Loucy (cell line): Measurements from ENCODE around the gene RNF103.

Source experiments
- H2AFZ ChIP-seq: fragments of 200-600 bp; sonication (generic); 2 replicates; pipeline ENCODE4 v1.6.0; 2016; ENCODE audit warnings: antibody characterized with exemption, mild to moderate bottlenecking, low read length, moderate library complexity
- H3F3A ChIP-seq: fragments of 200-600 bp; 2 replicates; pipeline ENCODE4 v1.6.0; 2016; ENCODE audit warnings: antibody characterized with exemption, low read depth, mild to moderate bottlenecking
- H3K27me3 ChIP-seq: fragments of 200-600 bp; sonication (generic); 2 replicates; pipeline ENCODE4 v1.6.1; 2014; ENCODE audit warnings: low read length, mild to moderate bottlenecking; ENCODE audit not compliant: insufficient read depth, poor library complexity, severe bottlenecking
- H3K36me3 ChIP-seq: fragments of 200-600 bp; sonication (generic); 2 replicates; pipeline ENCODE4 v1.6.1; 2016; ENCODE audit warnings: low read length; ENCODE audit not compliant: insufficient read depth
- H3K4me1 ChIP-seq: fragments of 200-600 bp; sonication (generic); 2 replicates; pipeline ENCODE4 v1.5.1; 2014; ENCODE audit warnings: low read length, mild to moderate bottlenecking; ENCODE audit not compliant: insufficient read depth, poor library complexity, severe bottlenecking
- H3K4me2 ChIP-seq: fragments of 200-600 bp; sonication (generic); 2 replicates; pipeline ENCODE4 v1.6.0; 2014; ENCODE audit warnings: antibody characterized with exemption, low read length, low read depth, mild to moderate bottlenecking; ENCODE audit not compliant: poor library complexity, severe bottlenecking
- H3K4me3 ChIP-seq: fragments of 200-600 bp; sonication (generic); 2 replicates; pipeline ENCODE4 v1.5.1; 2014; ENCODE audit warnings: low read length, mild to moderate bottlenecking, mixed read lengths; ENCODE audit not compliant: poor library complexity, severe bottlenecking
- H3K79me2 ChIP-seq: fragments of 200-600 bp; sonication (generic); 2 replicates; pipeline ENCODE4 v1.6.1; 2014; ENCODE audit warnings: low read length; ENCODE audit not compliant: insufficient read depth
- H3K9ac ChIP-seq: fragments of 200-600 bp; sonication (generic); 2 replicates; pipeline ENCODE4 v1.6.0; 2014; ENCODE audit warnings: mild to moderate bottlenecking, low read depth, low read length, moderate library complexity; ENCODE audit not compliant: poor library complexity, severe bottlenecking
- H3K9me2 ChIP-seq: fragments of 200-600 bp; sonication (generic); replicated peaks from 2 replicates; pipeline ENCODE4 v1.6.1; 2016; ENCODE audit warnings: low read depth, low read length, mixed read lengths
- H3K9me3 ChIP-seq: fragments of 200-600 bp; sonication (generic); 2 replicates; pipeline ENCODE4 v1.6.1; 2014; ENCODE audit warnings: mild to moderate bottlenecking, antibody characterized with exemption, low read length, low read depth; ENCODE audit not compliant: insufficient read depth
- H4K20me1 ChIP-seq: fragments of 200-600 bp; sonication (generic); 2 replicates; pipeline ENCODE4 v1.6.0; 2014; ENCODE audit warnings: antibody characterized with exemption, low read length, mild to moderate bottlenecking; ENCODE audit not compliant: insufficient read depth, poor library complexity, severe bottlenecking
- CTCF ChIP-seq: fragments of 200-600 bp; sonication (generic); conservative IDR thresholded peaks from 2 replicates; pipeline ENCODE4 v1.5.1; 2014; ENCODE audit warnings: mild to moderate bottlenecking, antibody characterized with exemption, low read length
- EZH2phosphoT487 ChIP-seq: fragments of 200-600 bp; IDR thresholded peaks from 2 replicates; pipeline ENCODE4 v1.6.1; 2018; ENCODE audit warnings: antibody characterized with exemption, mild to moderate bottlenecking, moderate library complexity, borderline replicate concordance

Gene RNF103

GRCh38 chr2:86570059-86570458 is 53.6 kb downstream of the RNF103 start:
- no peaks in the 10 kb centered on the region for H3F3A ChIP-seq
- no peaks in the 10 kb centered on the region for H3K9me3 ChIP-seq
- no peaks in the 10 kb centered on the region for H4K20me1 ChIP-seq
- no peak overlapping the region for H3K4me2 ChIP-seq
- no peaks in the 10 kb centered on the region for H3K27me3 ChIP-seq
- no peaks in the 10 kb centered on the region for H3K9me2 ChIP-seq
- H3K79me2 ChIP-seq, result no peaks in the 10 kb centered on the region
- no peak for TF ChIP-seq CTCF
- TF ChIP-seq EZH2phosphoT487, result no peak
- no peaks in the 10 kb centered on the region for H3K36me3 ChIP-seq
- no peak overlapping the region for H2AFZ ChIP-seq
- no peak overlapping the region for H3K9ac ChIP-seq
- H3K4me3 ChIP-seq, result no peak overlapping the region
- H3K4me1 ChIP-seq, result no peaks in the 10 kb centered on the region

GRCh38 chr2:86566821-86567190 is 56.9 kb downstream of the RNF103 start:
- H3K9me3 ChIP-seq, result no peaks in the 10 kb centered on the region
- no peaks in the 10 kb centered on the region for H3K27me3 ChIP-seq
- no peaks in the 10 kb centered on the region for H3F3A ChIP-seq
- no peak for TF ChIP-seq CTCF
- TF ChIP-seq EZH2phosphoT487, result no peak
- no peaks in the 10 kb centered on the region for H3K36me3 ChIP-seq
- H3K79me2 ChIP-seq, result peaks cover 9% of the 10 kb centered on the region
- H3K4me3 ChIP-seq, result no peak overlapping the region
- H4K20me1 ChIP-seq, result no peaks in the 10 kb centered on the region
- H3K9me2 ChIP-seq, result no peaks in the 10 kb centered on the region
- H3K4me1 ChIP-seq, result peaks cover 13% of the 10 kb centered on the region
- no peak overlapping the region for H3K9ac ChIP-seq
- H2AFZ ChIP-seq, result no peak overlapping the region
- no peak overlapping the region for H3K4me2 ChIP-seq

- no peaks in the 10 kb centered on the region for H3K27me3 ChIP-seq
- H3K9ac ChIP-seq, result no peak overlapping the region
- H3K4me1 ChIP-seq, result peaks cover 18% of the 10 kb centered on the region
- no peaks in the 10 kb centered on the region for H3F3A ChIP-seq
- no peak overlapping the region for H3K4me2 ChIP-seq
- no peaks in the 10 kb centered on the region for H4K20me1 ChIP-seq
- H3K9me3 ChIP-seq, result no peaks in the 10 kb centered on the region
- H3K9me2 ChIP-seq, result no peaks in the 10 kb centered on the region
- no peaks in the 10 kb centered on the region for H3K36me3 ChIP-seq
- peak overlapping the region; percentile 22; the same call in 1 of the 2 replicates for H2AFZ ChIP-seq
- no peak for TF ChIP-seq EZH2phosphoT487
- TF ChIP-seq CTCF, result no peak
- H3K4me3 ChIP-seq, result no peak overlapping the region
- peaks cover 14% of the 10 kb centered on the region for H3K79me2 ChIP-seq
Observed at GRCh38 chr2:86566158-86566820, 57.4 kb downstream of the RNF103 start.
